SU-DHL-6 (cell line): ENCODE data around the gene CBY1.

Experiments used
- EZH2phosphoT487 ChIP-seq: fragments of 200-600 bp; sonication (generic), shearing (Covaris generic); conservative IDR thresholded peaks from 2 replicates; pipeline ENCODE4 v1.6.1; 2018; ENCODE audit warnings: mild to moderate bottlenecking, antibody characterized with exemption, low read length, moderate library complexity, mixed read lengths
- TF ChIP-seq, protein P1 (sequence below): fragments of 200-600 bp; sonication (generic); IDR thresholded peaks from one replicate; pipeline ENCODE4 v1.5.1; 2017; ENCODE audit warnings: antibody characterized with exemption, mild to moderate bottlenecking, low read length, moderate library complexity; ENCODE audit not compliant: insufficient read depth, poor library complexity, severe bottlenecking

DNA sequence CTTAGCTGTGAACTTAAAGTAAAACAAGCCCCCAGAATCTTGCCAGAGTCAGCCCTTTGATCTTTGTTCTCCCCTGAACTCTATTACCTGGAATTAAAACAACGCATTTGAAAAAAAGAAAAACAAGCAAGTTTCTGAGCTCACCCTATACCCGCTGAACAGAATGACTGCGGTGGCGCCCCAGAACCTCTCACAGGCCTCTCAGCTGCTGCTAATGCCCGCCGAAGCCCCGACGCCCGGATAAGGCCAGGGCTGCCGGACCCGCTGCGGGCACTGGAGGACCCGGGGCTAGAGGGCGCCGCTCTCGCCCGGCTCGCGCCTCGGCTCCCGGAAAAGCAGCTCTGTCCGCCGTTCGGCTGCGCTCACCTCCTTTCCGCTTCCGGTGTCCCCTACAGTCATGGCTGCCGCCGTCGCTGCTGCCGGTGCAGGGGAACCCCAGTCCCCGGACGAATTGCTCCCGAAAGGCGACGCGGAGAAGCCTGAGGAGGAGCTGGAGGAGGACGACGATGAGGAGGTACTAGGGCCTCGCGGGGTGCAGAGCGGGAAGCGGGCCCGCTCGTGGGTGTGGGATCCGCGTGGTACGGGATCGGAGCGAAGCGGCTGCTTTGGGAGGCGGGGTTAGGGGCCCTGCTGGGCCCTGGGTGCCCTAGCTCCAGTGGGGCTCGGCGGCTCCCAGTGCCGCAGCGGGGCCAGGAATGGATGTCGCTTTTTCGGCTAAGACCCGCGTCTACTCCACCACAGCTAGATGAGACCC is 25.3 kb downstream of the CBY1 start, which contains the start of gene TOMM22:
- TF ChIP-seq, protein P1, sequence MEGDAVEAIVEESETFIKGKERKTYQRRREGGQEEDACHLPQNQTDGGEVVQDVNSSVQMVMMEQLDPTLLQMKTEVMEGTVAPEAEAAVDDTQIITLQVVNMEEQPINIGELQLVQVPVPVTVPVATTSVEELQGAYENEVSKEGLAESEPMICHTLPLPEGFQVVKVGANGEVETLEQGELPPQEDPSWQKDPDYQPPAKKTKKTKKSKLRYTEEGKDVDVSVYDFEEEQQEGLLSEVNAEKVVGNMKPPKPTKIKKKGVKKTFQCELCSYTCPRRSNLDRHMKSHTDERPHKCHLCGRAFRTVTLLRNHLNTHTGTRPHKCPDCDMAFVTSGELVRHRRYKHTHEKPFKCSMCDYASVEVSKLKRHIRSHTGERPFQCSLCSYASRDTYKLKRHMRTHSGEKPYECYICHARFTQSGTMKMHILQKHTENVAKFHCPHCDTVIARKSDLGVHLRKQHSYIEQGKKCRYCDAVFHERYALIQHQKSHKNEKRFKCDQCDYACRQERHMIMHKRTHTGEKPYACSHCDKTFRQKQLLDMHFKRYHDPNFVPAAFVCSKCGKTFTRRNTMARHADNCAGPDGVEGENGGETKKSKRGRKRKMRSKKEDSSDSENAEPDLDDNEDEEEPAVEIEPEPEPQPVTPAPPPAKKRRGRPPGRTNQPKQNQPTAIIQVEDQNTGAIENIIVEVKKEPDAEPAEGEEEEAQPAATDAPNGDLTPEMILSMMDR: peak; percentile 85
- TF ChIP-seq EZH2phosphoT487: no peak
